ENCODE measurements around the gene GDF11. TPM values are rescaled to one million over a fixed set of nuclear protein-coding genes. Genes with fewer than 3 reads are reported as not detected.

Gene GDF11
- polyA plus RNA-seq, 2 of the 4 experiments (the other 2 are of a cell fraction), result 1.2 to 3.6 TPM

GRCh38 chr12:55777856-55778255, 34.9 kb downstream of the GDF11 start:
- H3K27ac ChIP-seq, result no peak overlapping the region
- H3K4me3 ChIP-seq, result no peak overlapping the region
- no peaks in the 10 kb centered on the region for H3K9me3 ChIP-seq
- ATAC-seq, result no peak
- ChIA-PET CTCF (interaction anchor here (0.6 to 2.1 kb wide), 4 partner anchors 26 to 122 kb away, joined by 3 to 9 read pairs (median 4); no protein-coding TSS in a partner anchor), POLR2A (no interaction called here)
- WGBS (ENCODE audit: missing lambda C conversion rate), result 95% methylated on average over 3 of the region's 3 CpGs
- no peak for TF ChIP-seq NFE2L2 (conservative IDR thresholded peaks at IDR 0.05; ENCODE audit: low read length)
- TF ChIP-seq ZFP36 (IDR thresholded peaks at IDR 0.05; ENCODE audit: borderline replicate concordance, partially characterized antibody), result no peak
- TF ChIP-seq EHMT2 (IDR thresholded peaks at IDR 0.05; ENCODE audit: low read depth), result no peak
- no peak for TF ChIP-seq KDM1A (IDR thresholded peaks at IDR 0.05; ENCODE audit: low read depth)
- no peak for TF ChIP-seq MAZ (IDR thresholded peaks at IDR 0.05; ENCODE audit: borderline replicate concordance, low read depth, low read length)
- TF ChIP-seq CBX8 (IDR thresholded peaks at IDR 0.05), result no peak
- no peak for TF ChIP-seq CBX2 (IDR thresholded peaks at IDR 0.05; ENCODE audit: borderline replicate concordance, low read depth)
- no peak for TF ChIP-seq KDM5A (IDR thresholded peaks at IDR 0.05)
- TF ChIP-seq PBX3 (IDR thresholded peaks at IDR 0.05), result no peak
- TF ChIP-seq, protein P1, sequence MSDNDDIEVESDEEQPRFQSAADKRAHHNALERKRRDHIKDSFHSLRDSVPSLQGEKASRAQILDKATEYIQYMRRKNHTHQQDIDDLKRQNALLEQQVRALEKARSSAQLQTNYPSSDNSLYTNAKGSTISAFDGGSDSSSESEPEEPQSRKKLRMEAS (IDR thresholded peaks at IDR 0.05), result no peak
- no peaks in the 10 kb centered on the region for H3K4me1 ChIP-seq
- FAIRE-seq, result no peak
- H3K4me2 ChIP-seq, result no peak overlapping the region
- DNase-seq (ENCODE audit: low read depth in 1 of 2, low spot score in 1 of 2), result no peak

DNA sequence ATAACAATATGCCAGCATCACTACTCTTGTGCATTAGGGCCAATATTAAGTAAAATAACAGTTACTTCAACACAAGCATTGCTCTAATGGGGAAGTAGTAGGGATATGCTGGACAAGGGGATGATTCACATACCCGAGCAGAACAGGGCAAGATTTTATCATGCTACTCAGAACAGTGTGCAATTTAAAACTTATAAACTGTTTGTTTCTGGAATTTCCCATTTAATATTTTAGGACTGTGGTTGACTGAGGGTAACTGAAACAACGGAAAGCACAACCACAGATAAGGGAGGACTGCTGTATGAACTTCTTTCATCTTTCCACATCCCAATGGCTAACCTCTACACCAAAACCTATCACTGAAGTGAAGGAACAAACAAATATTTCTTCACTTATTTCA, 37.8 kb downstream of the GDF11 start:
- ChIA-PET POLR2A (no interaction called here), CTCF (interaction anchor here (1.9 kb wide), 1 partner anchor 42 kb away, joined by 6 read pairs; no protein-coding TSS in a partner anchor)
- Histone ChIP-seq H3K9me3 (no peaks in the 10 kb centered on the region), H3K4me2 (no peak overlapping the region), H3K4me3 (no peak overlapping the region), H3K4me1 (no peaks in the 10 kb centered on the region), H3K27ac (no peak overlapping the region)
- 87% methylated on average over 2 of the region's 2 CpGs for WGBS (ENCODE audit: missing lambda C conversion rate)
- DNase-seq (ENCODE audit: low read depth in 1 of 2, low spot score in 1 of 2) (no peak), ATAC-seq (no peak), FAIRE-seq (no peak)
- no peak for TF ChIP-seq JUN (IDR thresholded peaks at IDR 0.05)
- no peak for TF ChIP-seq ESRRA (IDR thresholded peaks at IDR 0.05; ENCODE audit: borderline replicate concordance, low read length)
- no peak for TF ChIP-seq MYC (IDR thresholded peaks at IDR 0.05; ENCODE audit: borderline replicate concordance, low read length)
- no peak for TF ChIP-seq HOXB13 (CRISPR knock-in tag; IDR thresholded peaks at IDR 0.05; ENCODE audit: low read depth)
- TF ChIP-seq ZFP36 (IDR thresholded peaks at IDR 0.05; ENCODE audit: borderline replicate concordance, partially characterized antibody), result no peak
- no peak for TF ChIP-seq TP53 (CRISPR knock-in tag; IDR thresholded peaks at IDR 0.05)
- no peak for TF ChIP-seq HOXA7 (CRISPR knock-in tag; IDR thresholded peaks at IDR 0.05)
- TF ChIP-seq ELK1 (IDR thresholded peaks at IDR 0.05; ENCODE audit: low read depth, low read length), result no peak

DNA sequence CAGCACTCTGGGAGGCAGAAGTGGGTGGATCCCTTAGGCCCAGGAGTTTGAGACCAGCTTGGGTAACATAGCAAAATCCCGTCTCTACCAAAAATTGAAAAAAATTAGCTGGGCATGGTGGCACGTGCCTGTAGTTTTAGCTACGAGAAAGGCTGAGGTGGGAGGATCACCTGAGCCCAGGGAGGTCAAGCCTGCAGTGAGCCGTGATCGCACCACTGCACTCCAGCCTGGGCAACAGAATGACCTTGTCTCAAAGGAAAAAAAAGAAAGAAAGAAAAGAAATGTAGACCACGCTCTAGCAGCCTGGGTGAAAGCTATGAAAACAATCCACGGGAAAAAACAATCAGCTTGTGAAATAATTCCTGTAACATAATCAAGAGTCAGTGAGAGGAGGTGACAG, 45.6 kb downstream of the GDF11 start:
- Histone ChIP-seq H3K4me1 (no peaks in the 10 kb centered on the region), H3K9me3 (no peaks in the 10 kb centered on the region), H3K27ac (no peak overlapping the region), H3K4me2 (no peak overlapping the region), H3K4me3 (no peak overlapping the region)
- POLR2A ChIA-PET, result interaction anchor here (0.7 kb wide), 1 partner anchor 35 kb away, joined by 3 read pairs; no protein-coding TSS in a partner anchor
- WGBS (ENCODE audit: missing lambda C conversion rate), result 93% methylated on average over 7 of the region's 7 CpGs
- CTCF ChIA-PET, result interaction anchor here (0.7 to 2.5 kb wide), 6 partner anchors 9 to 50 kb away, joined by 3 to 18 read pairs (median 4); partner anchors contain the start of genes ORMDL2 and SARNP
- DNase-seq (ENCODE audit: low read depth in 1 of 2, low spot score in 1 of 2) (no peak), ATAC-seq (no peak), FAIRE-seq (no peak)
- TF ChIP-seq NFE2L2 (conservative IDR thresholded peaks at IDR 0.05; ENCODE audit: low read length) (no peak), FOSL2 (IDR thresholded peaks at IDR 0.05) (no peak), FOSL2 (CRISPR knock-in tag; IDR thresholded peaks at IDR 0.05) (no peak), FOXS1 (CRISPR knock-in tag; IDR thresholded peaks at IDR 0.05) (no peak), HMGXB4 (CRISPR knock-in tag; IDR thresholded peaks at IDR 0.05; ENCODE audit: borderline replicate concordance) (no peak), BHLHE40 (IDR thresholded peaks at IDR 0.05; ENCODE audit: low read depth, low read length) (no peak), POLR2AphosphoS2 (conservative IDR thresholded peaks at IDR 0.05; ENCODE audit: low read length) (no peak), EP300 (IDR thresholded peaks at IDR 0.05) (no peak), JUN (IDR thresholded peaks at IDR 0.05) (no peak), TP53 (CRISPR knock-in tag; IDR thresholded peaks at IDR 0.05) (no peak), PHF8 (IDR thresholded peaks at IDR 0.05; ENCODE audit: borderline replicate concordance, low read depth) (no peak), GATA3 (IDR thresholded peaks at IDR 0.05; ENCODE audit: borderline replicate concordance) (no peak), HOXA7 (CRISPR knock-in tag; IDR thresholded peaks at IDR 0.05) (no peak)
- TF ChIP-seq, protein P2, sequence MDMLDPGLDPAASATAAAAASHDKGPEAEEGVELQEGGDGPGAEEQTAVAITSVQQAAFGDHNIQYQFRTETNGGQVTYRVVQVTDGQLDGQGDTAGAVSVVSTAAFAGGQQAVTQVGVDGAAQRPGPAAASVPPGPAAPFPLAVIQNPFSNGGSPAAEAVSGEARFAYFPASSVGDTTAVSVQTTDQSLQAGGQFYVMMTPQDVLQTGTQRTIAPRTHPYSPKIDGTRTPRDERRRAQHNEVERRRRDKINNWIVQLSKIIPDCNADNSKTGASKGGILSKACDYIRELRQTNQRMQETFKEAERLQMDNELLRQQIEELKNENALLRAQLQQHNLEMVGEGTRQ (IDR thresholded peaks at IDR 0.05), result no peak
- TF ChIP-seq, protein P3, sequence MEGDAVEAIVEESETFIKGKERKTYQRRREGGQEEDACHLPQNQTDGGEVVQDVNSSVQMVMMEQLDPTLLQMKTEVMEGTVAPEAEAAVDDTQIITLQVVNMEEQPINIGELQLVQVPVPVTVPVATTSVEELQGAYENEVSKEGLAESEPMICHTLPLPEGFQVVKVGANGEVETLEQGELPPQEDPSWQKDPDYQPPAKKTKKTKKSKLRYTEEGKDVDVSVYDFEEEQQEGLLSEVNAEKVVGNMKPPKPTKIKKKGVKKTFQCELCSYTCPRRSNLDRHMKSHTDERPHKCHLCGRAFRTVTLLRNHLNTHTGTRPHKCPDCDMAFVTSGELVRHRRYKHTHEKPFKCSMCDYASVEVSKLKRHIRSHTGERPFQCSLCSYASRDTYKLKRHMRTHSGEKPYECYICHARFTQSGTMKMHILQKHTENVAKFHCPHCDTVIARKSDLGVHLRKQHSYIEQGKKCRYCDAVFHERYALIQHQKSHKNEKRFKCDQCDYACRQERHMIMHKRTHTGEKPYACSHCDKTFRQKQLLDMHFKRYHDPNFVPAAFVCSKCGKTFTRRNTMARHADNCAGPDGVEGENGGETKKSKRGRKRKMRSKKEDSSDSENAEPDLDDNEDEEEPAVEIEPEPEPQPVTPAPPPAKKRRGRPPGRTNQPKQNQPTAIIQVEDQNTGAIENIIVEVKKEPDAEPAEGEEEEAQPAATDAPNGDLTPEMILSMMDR (IDR thresholded peaks at IDR 0.05), result no peak
- TF ChIP-seq, protein P1 (IDR thresholded peaks at IDR 0.05), result no peak
